ENCODE results near the gene NEUROG1. TPM values are rescaled to one million over a fixed set of nuclear protein-coding genes. Genes with fewer than 3 reads are reported as not detected.

The NEUROG1 gene, protein sequence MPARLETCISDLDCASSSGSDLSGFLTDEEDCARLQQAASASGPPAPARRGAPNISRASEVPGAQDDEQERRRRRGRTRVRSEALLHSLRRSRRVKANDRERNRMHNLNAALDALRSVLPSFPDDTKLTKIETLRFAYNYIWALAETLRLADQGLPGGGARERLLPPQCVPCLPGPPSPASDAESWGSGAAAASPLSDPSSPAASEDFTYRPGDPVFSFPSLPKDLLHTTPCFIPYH
- total RNA-seq = not detected in 2 replicates

DNA sequence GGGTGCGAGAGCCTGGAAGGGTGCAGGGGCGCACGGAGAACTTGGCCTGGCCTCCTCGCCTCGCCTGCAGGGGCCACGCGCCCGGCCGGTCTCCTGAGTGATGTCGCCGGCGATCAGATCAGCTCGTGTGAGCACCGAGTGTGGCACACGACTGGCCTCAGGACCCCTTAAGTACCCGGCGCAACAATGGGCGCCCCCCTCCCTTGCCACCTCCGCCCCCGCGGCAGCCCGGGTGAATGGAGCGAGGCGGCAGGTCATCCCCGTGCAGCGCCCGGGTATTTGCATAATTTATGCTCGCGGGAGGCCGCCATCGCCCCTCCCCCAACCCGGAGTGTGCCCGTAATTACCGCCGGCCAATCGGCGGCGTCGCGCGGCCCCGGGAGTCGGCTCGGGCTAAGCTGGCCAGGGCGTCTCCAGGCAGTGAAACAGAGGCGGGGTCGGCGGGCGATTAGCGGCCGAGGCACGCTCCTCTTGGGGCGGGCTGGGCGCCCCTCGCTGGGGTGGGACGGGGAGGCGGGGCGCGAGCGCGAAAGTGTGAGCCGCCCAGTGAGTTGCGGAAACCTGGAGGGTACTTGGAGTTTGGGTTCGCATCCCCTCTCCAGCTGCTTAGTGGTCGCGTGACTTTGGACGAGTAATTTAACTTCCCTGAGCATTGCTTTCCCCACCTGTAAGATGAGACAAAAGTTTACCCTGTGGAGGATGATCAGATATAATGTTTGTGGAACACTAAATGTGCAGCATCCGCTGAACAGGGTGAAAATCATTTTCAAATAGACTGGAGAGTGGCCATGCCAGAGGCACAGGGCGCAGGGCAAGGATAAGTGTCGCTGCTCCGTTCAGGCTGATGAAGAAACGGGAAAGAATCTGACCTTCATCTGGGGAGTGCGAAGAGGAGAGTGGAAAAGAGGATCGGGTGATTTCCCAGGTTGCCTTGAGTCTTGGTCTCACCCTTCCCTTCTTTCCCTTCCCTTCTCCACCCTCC is at the start of gene NEUROG1:
TSS of gene NEUROG1 (minus strand) at position 145 of the 982 bp plus-strand sequence. CDS start 274 bp downstream, outside the sequence.
- DNase-seq = no peak

DNA sequence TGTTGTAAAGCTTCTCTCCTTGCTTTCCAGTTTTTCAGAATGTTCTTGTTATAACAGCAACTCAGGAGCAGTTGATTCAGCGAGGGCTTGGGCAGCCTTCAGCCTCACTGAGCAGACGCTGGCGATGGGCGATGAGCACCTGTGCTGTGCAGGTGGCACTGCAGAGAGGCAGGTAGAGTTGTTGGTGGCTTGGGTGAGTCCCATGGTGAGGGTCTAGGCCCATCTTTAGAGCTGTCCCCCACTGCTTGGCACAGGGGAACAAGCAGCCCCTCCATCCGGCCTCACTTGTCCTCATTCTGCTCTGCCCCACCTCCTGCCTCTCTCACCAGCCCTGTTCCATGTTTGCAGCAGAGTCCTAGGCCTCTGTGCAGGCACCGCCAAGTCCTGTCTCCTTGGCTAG is 49.2 kb upstream of the NEUROG1 start:
- no peak for DNase-seq

DNA sequence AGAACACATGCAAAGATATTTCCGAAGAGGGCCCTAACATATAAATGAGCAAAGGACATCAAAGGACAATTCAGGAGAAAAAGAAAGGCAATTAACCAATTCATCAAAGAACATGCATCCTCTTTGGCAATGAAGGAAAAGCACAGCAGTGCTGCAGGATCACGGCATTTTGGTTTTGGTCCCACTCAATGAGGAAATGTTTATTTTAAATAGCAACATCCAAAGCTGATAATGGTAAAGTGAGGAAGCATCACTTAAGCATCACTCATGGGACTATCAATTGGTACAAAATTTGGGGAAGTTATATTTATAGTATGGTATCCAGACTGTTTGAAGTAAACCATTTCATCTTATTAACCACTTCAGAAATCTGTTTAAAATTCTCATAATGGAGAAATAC is 48.5 kb upstream of the NEUROG1 start:
- no peak for DNase-seq

DNA sequence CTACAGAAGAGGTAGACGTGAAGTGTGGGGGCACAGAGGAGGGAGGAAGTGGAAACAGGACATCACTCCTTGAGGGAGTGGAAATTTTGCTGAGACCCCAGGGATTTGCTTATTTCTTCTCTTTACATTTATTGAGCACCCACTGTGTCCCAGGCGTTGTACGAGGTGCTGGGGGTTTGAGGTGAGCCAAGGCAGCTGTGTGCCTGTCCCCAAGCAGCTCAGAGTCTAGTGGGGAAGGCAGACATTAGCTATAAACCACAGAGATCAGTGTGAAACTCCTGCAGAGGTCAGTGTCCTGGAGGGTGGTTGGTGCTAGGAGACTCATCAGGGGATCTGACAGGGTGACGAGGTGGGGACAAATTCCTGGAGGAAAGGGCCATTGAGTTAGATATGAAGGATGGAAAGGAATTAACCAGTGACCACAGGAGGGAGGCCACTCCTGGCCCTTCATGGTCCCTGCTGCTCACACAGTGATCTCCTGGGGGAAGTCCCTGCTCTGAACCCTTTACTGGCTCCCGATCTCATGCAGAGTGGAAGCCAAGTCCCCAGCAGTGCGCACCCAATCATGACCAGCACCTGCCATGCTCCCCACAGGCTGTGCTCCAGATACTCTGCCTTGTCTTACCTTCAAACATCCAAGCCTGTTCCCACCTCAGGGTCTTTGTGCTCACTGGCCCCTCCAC is 46.5 kb upstream of the NEUROG1 start:
- DNase-seq = no peak

DNA sequence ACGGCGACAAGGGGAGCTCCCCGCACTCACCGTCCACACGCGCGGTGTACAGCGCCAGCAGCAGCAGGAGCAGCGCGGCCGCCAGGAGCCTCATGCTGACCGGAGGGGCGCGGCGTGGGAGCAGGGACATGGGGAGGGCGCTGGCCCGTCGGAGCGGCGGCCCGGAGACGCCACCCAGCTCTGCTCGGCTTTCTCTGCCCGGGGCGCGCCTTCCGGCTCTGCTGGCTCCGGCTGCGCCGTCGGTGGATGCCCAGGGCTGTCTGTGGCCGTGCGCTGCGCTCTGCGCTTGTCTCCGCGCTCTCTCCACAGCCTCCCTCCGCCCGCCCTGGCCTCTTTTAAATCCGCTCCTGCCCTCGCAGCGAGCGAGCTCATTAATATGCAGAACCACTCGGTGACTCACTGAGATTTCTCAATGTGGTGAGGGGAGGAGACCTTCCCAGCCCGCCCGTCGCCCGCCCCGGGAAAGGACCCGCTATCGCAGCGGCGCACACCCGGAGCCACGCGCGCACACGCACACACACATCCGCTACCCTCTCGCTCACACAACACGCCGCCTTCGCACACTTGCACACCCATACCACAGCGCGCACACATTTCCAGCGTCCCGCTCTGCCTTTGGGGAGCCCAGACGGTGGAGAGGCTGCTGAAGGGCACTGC is 43.0 kb upstream of the NEUROG1 start, which contains the start of gene CXCL14:
TSS of gene CXCL14 (minus strand) at position 307 of the 657 bp plus-strand sequence. CDS start at position 94, 213 bp downstream.
- DNase-seq = no peak

DNA sequence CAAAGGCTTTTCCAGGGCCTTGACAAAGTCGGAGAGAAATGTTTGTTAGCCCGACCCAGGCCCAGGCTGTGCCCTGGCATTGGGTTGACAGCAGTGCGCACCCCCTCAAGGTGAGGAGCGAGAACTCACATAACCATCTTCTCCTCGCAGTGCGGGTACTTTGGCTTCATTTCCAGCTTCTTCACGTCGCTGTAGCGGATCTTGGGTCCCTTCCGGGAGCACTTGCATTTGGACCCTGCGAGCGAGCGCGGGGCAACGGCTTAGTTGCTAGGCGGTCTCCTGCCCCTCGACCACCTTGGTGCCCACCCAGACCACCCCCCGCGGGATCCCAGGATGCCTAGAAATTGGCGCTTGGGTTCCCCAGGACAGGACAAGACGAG is 42.5 kb upstream of the NEUROG1 start:
- DNase-seq = no peak

DNA sequence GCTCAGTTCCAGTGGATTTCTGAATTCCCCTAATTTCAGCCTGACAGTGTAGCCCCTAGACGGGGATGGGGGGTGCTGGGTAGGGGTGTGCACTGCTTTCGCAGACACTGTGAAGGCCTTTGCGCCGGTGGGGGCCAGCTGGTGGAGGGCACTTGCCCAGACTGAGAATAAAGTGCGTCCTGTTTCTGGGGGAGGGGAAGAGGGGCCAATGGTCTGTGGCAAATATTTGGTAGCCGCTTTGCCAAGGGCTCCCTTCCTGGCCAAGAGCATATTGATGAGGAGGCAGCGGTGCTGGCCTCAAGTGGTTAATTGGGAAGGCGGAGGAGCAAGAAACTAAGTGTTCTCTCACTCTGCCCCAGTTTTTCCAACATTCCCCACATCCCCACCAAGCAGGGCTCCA is 41.7 kb upstream of the NEUROG1 start:
- DNase-seq = no peak

DNA sequence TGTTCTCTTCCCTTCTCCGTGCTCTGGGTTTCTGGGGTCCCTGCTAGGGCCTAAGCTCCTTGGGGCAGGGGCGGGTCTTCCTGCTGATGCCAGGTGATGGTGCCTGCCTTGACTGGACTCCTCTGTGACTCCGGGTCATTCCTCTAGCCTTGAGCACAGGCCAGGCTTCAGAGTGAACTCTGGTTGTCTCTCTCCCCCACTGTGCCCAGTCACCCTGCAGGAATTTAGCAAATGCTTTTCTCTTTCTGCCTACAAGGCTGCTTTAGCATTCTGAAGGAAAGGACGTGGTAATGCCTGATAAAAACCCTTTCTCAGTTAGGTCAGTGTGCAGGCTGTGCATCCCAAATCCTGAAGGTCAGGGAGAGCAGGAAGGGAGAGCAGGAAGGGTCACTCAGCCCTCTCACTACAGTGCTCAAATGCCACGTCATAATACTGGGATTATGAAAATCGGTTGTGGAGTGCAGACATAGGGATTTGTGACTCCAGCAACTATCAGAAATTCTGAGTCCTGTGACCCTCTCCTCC is 40.4 kb upstream of the NEUROG1 start:
- no peak for DNase-seq

DNA sequence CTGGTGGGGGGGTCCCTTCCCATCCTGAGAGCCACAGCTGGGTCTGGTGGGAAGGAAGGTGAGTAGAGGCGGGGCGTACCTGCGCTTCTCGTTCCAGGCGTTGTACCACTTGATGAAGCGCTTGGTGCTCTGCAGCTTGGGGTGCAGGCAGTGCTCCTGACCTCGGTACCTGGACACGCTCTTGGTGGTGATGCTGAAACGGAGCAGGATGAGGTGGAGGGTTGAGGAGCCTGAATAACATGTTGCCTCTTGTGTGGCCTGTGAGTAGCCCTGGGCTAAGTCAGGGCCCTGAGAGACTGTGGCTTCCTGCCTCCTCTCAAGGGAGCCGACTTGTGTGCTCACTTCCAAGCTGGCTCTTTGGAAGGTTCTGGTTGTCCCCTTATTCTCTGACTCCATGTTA is 38.7 kb upstream of the NEUROG1 start:
- no peak for DNase-seq

DNA sequence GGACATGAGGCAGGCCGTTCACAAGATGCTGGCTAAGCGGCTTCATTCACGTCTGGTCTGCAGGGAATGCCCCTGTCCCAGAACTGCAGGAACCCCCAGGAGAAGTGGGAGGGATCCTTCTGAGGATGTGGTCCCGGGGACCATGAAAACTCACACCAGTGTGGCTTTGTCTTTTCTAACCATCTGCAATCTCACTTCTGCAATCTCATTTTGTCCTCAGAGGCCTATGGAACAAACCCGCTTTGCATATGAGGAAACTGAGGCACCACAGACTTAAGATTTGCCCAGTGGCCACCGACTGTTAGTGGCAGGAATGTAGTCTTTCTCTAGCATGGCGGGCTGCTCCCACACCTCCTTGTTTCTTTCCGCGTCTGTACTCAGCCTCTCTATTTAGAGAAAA is 36.1 kb upstream of the NEUROG1 start:
- no peak for DNase-seq

DNA sequence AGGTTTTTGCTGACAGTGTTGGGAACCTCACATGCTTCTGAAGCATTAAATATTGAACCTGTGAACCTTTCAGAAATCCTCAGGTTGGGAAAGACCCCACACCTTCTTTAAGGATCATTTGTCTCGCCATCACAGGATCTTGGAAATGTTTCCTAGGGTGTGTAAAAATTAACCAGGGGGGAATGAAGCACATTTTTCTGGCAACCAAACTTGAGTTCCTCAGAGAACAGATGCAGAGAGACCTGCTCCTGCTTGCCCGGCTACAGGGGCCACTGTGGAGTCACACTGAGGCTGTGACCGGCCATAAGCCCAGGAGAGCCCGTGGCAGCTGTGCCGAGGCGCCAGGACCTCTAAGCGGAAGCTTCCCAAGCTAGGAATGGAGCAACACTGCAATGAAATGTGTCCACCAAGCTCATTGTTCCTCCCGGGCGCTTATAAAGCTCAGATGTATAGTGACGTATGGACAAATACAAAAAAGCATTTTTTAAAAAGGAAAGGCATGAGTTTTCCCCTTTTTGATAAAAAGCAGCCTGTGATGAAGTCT is 35.4 kb upstream of the NEUROG1 start:
- no peak for DNase-seq

DNA sequence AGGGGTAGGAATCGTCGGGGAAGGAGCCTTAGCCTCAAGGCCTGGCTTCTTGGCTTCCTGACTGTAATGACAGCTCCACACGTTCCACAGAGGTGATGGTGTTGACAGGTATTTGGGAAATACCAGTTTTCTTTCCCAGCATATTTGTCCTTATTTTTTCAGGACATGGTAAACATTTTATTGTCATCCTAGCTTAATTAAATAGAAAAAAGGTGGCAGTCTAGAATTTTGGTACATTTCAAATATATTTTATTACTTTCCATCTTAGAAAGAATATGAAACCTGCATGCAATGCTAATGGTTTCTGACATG is 34.6 kb upstream of the NEUROG1 start:
- no peak for DNase-seq

DNA sequence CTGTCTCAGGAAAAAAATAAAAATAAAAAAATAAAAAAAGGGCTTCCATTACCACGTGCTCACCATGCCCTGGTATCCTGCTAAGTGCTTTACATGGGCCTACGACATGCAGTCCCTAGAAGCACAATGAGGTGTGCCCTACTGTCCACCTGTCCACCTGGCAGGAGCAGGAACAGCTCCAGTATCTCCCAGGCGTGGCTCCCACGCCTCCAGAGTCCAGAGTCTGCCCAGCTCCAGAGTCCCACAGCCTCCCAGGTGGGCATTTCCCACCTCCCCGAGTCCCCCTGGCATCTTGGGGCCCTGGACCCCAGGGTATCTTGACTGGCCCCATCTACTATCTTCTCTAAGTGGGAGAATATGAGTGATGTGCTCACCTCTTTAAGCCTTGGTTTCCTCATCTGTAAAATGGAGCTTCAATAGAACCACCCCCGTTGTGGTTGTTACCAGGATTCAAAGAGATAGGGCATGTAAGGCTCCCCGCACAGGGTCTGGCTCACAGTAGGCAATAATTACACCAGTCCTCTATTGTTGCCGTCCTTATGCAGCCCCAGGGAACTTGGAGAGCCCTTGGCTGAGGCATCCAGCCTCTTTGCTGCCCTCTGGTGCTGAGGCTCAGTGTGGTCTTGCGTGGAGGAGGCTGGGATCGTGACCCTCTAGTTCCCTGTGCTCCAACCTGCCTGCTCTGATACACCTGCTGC is 34.1 kb upstream of the NEUROG1 start:
- peak; percentile 71 for DNase-seq

DNA sequence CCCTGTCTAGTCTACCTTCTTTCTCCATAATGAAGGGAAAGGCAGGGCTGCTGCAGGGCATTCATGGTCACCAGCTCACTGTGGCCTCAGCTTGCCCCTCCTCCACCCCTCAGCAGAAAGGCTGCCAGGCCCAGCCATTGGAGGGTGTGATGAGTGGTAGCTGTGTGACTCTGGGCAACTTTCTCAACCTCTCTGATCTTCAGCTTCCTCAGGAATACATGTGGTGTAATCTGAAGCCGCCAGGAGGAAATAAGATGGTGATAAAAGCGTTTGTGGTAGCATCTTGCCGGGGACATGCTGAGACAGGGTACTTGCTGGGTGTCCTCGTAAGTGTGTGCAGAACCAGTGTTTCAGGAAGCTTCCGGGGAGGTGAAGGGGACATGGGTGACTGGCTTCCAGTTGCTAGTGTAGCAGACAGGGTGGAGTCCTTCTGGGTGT is 33.2 kb upstream of the NEUROG1 start:
- no peak for DNase-seq

DNA sequence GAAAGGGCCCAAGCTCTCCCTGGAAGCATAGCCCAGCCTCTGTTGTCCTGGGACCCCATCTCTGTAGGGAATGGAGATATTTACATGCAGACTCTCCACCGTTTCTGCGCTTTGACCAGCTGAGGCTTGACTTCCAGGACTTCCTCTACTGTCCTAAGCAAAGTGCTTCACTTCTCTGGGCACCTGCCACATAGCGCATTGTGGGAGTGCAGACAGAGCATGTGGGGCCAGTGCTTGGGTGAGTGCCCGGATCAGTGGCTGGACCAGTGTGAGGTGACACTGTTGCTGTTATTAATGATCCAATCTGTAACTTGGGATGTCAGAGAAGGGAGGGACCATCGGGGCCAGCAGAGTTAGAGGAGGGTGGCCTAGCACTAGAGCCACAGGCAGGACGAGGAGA is 32.5 kb upstream of the NEUROG1 start:
- no peak for DNase-seq

DNA sequence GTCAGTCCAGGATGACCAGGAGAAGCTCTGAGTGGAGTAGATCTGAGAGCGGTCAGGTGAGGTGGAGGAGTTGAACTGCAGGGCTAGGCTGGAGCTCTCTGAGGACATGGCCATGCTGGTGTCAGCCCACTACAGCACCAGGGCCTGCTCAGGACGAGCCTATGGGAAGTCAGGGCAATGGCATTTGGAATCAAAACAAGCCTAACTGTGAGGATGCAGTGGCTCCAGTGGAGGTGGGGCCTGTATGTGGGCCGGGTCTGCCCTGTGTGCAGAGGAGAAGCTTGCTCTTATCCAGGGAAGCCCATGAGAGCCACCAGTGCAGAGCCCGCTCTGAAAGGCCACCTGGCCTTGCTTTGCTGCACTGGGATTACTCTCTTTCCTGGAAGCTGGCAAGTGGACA is 31.9 kb upstream of the NEUROG1 start:
- DNase-seq = no peak

DNA sequence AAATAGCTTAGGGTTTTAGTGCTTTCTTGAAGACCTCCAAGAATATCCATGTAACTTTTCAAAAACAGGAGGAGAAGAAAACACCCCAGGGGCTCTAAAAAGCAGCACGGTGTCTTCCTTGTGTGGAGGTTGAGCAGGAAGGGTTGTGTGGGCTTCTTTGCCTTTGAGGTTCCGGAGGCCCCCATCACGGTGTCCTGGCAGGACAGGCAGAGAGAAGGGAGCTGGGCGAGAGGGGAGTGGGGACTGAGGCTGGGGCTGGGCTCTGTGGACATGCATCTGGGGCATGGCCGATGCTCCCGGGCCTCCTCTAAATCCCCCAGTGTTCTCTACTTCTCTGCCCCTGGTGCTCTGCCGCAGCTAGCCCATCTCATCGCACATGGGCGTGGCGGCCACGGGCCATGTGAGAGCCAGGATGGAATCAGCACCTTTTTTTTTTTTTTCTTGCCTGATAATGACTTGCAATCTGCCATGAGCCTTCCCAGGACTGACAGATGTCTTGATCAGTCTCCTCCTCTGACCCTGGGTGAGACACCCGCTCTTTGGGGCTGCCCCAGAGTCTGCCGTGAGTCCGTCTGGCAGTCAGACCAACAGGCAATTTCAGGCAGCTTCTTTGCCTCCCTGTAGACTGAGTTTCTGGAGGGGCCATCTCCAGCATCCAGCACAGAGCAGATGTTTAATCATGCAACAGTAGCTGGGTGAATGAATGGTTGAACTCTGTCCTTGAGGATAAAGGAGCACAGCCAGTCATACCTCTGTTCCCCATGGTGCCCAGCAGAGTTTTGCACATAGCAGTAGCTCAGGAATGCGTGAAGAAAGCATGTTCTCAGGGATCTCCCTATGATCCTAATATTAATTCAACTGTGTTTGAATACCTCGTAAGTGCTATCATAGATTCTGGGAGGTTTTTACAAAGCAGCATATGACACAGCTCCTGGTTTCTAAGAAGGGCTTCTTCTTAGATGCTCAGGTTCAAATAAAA is 30.9 kb upstream of the NEUROG1 start:
- DNase-seq = no peak

DNA sequence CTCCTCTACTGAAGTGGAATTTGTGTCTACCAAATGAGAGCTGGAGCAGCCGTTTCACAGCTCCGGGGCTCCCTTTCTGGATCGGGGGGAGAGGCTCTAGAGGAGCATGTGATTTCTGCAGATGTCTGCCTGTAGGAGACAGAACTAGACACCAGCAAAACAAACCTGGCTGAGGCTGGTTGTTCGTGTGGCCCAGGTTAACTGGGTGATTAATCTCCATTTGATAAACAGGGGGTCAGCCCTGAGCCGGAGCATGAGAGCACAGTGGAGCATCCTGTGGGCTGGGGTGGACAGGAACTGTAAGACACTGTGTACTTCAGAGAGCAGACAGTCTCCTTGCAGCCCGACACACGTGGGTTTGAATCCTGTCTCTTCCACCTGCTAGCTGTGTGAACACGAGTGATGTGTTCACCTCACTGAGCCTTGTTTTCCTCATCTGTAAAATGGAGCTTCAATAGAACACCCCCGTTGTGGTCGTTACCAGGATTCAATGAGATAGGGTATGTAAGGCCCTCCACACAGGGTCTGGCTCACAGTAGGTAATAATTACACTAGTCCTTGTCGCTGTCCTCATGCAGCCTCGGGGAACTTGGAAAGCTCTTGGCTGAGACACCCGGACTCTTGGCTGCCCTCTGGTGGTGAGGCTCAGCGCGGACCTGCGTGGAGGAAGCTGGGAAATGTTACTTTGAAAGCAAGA is 30.1 kb upstream of the NEUROG1 start:
- DNase-seq = peak; percentile 82

DNA sequence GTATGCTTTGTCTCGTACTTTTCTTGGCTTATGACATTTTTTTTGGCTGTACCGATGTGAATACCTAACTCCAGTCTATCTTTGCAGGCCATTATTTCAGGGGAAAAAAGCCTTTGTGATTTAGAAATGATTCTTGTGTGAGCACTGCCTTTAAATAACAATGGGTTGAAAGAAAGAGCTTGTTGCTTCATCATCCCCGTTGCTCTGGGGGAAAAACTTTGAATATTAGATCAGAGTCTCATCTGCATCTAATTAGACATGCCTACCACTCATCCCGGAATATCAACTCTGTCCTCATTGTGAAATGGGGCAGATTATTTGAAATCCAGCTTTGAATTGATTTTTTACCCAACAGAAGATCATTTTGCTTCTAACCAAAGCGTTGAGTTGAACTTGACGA is 29.5 kb upstream of the NEUROG1 start:
- DNase-seq = no peak

DNA sequence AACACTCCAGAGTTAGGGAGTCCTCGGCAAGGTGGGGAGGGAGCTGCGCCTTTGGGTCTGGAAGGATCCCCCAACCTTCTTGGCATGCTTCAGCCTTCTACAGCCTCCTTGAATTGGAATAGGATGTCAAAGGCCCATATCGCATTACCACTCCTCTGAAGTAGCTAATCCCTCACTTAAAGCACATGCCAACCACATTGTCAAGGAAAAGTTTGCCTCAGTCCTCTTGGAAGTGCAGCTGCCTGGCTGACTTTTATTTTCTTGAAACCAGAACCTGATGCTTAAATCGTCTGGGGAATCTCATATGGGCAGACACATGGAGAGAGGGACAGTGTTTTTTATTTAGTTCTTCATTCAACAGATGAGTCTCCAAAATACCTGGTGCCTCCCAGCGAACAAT is 28.6 kb upstream of the NEUROG1 start:
- no peak for DNase-seq

Measured in dermis blood vessel endothelial cell (primary cell).